Bone marrow (tissue), 2 donors: ENCODE measurements around the gene IL5RA.

Experiments used
- DNase-seq, 2 donors: peaks; one replicate each; lab custom pipeline; 2025; lab: John Stamatoyannopoulos, UW

The IL5RA gene

DNA sequence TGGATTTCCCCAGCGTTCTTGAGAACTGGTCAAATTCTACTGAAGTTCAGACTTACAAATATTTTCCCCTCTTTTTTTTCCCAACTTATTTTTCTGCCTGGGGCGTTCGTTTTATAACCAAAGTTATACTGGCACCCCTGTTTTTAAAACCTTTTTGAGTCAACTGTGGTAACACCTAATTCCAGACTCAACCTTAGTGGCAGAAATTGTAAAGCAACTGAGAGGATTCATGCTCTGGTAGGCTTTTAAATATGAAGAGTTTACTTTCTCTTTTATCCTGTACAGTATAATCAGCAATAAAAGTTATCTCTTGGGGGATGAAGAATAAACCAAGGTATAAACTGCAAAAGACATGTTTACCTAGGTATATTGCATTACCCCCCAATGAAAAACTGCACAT lies 2.3 kb downstream of the IL5RA start:
- no peak for DNase-seq

DNA sequence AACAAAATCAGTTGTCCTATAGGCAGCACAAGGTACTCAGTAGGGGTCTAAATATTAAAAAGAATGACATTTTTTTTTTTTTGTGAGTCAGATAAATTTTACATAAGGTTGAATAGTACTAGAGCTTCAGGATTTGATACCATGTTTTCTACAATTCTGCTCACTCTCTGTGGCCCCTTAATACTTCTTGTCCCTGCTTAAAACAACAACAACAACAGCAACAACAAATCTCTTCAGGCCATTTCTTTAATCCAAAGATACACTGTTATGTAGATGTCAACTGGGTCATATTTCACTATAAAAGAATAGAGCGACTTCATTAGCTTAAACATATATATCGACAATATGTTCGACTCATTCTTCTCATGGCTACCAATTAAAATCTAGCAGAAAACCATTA lies 3.0 kb downstream of the IL5RA start:
- DNase-seq: no peak

DNA sequence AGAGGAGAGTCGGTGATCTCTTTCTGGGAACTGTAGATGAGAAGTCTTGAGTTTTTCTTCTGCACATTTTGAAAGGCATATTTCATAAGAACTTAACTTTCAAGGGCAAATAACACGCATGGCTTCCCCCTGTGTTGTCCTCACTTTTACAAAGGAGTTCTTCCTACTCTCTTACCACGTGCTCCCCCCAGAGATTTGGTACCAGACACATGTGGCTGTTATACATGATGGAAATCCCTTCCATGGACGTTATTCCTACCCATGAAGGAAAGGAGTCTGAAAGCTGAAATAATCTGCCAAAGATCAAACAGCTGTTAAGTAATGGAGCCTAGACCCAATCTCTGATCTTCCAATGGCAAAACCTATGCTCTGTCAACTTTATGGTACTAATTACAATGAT lies 4.4 kb downstream of the IL5RA start:
- DNase-seq: no peak

DNA sequence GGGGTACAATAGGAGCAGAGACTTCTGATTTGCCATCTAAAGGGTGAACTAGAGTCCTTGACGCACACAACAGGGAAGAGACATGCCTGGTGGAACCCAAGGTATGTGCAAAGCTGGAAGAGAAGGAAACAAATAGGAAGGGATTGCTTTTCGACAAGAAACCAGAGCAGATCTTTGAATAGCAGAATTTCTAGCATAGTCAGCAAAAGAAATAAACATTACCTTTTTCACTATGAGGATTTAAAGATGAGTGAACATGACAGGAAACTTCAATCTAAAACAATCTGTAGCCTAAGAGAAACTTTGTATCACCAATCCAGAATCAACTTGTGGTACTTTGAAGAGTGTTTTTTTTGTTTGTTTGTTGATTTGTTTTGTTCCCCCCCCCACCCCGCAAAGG lies 4.9 kb downstream of the IL5RA start:
- no peak for DNase-seq

DNA sequence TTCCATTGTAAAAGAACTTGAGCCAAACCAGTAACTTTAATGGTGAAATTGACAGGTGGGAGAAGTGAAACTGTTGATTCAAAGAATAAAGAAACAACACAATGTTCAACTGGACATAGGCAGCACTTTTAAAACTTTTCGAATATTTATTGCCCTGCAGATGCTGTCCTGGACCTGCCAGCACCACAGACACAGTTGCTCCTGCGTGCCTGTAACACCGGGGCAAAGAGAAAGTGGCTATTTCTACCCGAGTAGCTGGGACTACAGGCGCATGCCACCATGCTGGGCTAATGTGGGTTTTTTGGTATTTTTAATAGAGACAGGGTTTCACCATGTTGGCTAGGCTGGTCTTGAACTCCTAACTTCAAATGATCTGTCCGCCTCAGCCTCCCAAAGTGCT lies 7.4 kb downstream of the IL5RA start:
- DNase-seq: no peak

DNA sequence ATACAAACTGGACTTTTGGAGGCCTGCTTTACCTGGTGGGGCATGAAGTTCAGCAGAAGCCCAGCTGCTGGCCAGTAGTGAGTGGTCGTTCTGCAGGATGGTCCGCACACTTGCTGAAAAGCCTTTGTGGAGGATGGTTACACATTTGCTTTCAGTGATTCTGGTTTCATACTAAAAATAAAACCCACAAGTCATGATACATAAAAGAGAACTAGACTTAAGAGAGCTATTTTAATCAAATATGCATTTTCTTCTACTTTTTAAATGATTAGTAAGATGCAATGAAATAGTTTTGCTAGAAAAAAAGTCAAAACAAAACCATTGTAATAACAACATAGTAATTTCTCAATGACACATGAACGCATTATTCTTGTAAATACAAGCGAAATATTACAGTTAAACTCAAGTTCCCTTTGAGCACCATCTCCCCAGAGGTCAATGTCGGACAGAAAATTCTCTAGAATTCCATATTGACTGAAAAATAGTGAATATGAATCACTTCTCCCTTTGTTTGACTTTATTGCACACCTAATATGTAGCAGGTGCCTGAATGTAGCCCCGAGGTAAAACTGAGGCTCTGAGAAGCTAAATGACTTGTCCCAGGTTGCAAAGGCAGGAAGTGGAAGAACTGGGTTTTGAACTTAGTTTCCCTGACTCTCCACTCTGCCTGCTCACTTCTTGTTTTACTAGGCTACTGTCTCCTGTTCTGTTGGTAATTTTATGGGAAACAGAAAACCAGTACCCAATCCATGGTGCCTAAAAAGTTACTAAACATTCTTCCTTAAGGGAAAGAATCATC lies 8.3 kb downstream of the IL5RA start:
- DNase-seq: no peak

DNA sequence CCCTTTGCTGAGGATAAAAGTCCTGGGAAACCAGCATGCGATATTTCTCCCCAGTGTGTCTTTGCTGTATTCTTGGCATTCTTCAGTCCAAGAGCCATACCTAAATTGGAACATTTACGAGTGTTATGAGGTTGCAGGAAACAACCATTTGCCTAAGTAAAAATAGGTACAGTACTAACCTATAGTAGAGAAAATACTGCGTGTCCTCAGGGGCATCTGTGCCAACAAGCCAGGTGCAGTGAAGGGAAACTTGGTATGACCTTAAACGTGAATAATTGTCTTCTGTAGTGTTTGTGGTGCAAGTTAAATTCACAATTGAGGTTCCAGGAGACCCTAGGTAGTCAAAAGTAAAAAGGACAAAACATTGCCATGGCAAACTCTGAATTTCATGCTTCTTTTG lies 12.2 kb downstream of the IL5RA start:
- no peak for DNase-seq

DNA sequence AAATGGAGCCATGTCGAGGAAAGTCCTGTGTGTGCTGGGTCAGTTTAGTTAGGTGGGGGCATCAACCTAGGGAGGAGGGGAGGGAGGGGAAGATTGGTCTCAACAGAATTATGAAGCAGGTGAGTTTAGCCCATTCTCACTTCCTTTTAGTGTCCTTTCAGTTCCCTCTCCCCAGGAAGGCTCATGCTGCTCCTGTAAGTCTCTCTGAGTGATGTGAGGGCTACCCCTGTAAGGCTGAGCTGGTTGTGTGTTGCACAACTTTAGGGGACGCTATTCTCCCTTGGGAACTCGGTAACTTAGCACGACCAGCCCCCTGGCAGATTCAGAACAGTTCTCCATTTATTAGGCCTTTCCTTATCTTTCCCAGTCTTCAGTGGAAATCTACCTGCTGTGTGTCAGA lies 21.2 kb downstream of the IL5RA start:
- no peak for DNase-seq

DNA sequence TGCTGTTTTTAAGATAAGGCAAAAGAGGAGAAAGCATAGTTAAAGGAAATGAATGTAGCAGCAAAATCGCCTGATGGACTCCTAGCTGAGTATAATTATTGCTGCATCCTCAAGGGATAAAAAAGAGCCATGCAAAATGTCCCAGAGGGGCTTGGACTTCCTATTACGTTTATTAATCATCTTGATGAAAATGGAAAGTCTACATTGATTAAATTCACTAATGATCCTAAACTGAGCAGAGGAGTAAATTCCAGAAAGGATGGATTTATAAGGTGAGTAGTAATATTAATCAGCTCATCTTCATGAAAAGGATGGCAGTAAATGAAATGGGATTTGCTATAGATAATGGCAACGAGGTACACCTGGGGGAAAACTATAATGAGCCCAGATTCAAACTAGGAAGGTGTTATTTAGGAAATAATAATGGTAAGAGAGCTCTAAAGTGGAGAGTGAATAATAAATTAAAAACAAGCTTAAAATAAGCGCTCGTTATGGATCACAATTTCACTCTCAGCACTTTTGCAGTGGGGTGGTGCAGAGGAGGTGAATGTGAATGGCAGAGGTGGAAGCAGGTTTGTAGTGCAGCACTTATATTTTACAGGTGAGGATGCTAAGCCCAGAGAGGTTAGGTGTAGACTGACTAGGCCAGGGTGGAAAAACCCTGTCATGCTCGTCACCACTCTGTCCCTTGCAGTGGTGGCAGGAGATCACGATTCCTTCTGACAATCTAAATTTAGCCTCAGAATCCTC lies 22.3 kb downstream of the IL5RA start:
- no peak for DNase-seq

DNA sequence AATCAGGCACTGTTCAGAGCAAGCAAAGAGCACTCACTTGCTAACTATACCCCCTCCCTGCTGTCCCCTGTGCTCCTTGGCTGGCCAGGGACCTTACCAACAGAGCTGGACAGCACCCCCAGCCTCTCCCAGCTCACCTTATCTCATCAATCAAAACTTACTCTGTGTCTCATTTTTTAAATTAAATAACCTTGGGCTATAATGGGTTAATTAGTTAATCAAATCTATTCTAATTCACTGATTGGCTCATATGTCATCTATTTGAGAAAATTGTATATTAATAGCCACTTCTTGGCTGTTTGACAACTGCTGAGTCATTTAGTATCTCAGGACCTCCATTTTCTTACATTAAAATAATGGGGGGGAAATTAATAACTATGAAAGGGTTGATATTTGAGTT lies 22.9 kb downstream of the IL5RA start:
- no peak for DNase-seq

DNA sequence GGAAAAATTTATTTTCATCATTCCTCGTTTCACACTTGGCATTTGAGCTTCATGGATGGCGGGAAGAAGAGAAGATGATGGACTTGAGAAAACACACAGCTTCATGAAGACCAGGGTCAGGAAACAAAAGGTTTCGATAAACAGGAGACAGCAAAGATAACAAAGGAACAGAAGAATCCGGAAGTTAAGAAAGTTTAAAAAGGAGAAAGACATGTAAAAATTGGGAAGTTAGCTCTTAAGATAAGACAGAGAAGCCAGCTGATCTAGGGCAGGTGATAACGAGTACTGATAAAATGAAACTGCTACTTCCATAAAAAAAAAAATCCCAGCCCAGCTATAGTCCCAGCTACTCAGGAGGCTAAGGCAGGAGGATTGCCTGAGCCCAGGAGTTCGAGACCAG lies 23.9 kb downstream of the IL5RA start:
- peak in 1 of 2 donors; percentile 5 for DNase-seq

DNA sequence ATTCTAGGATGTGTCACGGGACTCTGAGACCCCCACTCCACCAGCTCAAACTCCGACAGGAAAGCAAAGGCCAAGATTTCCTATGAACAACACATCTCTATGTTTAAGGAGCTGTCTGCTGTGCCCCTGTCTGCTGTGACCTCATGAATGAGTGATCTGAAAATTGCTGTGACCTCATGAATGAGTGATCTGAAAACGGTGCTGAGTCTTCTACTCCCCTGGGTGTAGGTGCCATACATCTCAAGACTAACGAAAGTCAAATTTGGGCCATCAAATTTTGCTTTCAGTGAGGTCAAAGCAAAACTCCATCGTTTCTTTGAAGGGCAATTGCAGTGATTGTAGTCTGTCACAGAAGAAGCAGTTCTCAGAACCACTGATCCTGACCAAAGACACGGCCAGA lies 24.4 kb downstream of the IL5RA start:
- no peak for DNase-seq

DNA sequence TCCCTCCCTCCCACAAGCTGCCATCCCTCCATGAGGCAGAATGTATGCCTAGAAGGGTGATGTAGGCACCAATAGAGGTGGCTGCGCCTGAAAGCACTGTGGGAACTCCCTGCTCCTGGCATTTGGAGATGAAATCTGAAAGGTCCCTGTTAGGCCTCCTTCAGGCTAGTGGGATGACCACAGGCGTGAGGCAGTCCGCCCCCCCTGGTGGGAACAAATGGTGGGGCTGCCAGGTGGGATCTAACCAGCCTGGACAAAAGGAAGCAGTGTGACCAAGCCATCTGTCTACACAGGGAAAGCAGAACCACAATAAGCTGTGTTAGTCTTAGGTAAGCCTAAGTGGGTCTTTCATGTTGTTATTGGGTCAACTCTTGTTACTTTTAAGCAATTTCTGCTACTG lies 25.3 kb downstream of the IL5RA start:
- no peak for DNase-seq

DNA sequence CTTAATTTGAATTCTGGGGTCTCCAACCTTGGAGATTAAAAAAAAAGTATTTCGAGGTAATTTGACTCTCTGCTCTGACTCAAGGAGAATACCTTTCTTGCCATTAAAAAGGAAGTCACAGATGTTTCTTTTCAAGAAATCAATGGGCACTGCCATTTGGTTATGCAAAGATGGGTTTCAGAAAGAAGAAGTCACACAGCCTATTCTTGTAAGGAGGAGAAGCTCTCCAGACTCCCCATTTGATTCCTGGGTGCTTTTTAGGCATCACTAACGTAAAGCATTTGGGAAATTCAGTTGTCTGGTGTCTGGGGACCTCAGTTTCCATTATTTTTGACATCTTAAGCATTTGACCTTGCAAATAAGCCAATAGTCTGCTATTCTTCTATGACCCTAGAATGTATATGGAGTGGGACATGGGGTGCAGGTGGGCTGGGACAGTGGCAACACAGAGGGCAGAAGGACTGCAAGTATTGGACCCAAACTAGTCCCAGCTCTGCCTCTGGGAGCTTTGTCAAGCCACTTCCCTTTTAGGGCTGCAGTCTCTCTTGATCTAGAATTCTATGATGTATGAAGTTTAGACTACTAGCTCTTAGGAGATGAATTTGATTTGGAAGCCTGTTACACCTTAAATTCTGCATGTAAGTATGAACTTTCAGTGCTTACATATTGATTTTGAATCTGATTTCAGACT lies 27.8 kb downstream of the IL5RA start:
- no peak for DNase-seq

DNA sequence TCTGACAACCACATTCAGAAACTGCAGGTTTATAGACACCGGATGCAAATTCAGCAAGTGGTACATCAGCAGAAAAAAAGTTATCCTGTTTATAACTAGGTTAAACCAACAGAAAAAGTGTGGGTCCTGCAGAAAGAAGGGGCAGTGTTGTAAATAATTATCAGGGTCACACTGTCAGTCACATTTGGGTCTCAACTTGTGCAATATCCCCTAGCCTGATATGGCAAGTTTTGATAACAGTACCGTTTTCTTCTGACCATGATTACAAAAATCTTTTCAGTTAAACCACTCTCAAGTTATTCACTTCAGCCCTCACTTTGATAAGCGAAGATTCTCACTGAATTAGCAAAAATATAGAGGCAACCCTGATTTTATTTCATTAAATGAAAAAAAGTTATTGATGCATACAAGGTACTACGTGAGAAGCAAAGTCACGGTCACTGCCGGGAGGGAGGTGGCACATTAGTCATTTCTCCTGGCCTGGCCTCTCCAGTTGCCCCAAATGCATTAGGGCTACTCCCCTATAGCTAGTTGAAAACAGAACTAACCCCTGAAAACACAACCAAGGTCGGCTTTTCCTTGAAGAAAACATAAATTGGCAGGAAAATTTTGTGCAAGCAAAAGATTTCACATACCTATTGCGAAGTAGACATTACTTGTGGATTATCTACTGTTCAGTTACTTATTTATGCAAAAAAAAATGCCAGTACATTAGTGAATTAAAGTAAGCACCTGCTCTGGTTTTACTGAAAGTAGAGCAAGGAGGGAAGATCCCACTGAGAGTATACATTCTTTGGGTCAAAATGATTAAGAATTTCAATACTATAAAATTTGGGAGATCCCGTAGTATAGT lies 28.6 kb downstream of the IL5RA start:
- DNase-seq: no peak

DNA sequence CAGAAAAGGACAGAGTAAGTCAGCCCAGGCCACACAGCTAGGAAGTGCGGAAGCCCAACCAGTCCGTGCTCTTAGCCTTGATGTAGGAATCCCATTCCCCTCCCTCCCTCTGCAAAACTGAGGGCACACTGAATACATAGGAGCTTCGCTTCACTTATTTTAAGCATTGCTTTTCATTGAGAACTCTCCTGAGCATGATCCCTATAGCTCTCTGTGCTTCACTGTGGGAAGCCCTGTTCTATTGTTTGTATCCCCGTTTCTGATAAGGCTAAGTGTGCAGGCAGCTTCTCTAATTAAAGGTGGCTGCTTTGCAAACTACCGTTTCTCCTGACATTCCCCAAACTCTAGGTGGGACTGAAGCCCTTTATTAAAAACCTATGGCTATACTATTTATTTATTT lies 29.9 kb downstream of the IL5RA start:
- DNase-seq: no peak

DNA sequence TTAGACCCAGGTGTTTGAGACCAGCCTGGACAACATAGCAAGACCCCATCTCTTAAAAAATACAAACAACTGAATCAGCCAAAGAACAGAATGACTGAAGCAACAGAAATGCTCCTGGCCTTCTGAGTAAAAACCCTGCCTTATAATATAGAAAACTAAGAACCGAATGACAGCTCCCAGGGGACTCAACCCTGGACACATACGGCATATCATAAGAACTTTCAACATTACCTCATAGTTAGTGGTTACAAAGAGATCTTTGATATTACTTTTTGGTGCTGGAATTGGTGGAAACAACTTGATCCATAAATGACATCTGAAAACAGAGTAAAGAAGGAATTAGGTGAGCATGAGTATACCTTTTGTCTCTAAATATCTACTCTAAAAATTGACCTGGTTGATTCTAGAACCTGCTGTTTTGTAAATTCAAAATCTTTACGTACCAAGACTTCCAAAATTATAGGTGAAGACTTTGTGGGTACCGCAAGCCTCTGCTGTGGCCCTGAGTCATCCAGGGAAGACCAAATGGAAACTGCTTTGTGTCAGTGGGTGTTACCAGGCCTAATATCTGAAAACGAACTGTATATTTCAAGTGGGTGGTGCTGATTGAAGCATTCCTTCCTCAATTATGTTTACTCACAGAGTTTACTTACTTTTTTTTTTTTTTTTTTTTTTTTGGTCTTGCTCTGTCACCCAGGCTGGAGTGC lies 35.5 kb downstream of the IL5RA start:
- DNase-seq: no peak

DNA sequence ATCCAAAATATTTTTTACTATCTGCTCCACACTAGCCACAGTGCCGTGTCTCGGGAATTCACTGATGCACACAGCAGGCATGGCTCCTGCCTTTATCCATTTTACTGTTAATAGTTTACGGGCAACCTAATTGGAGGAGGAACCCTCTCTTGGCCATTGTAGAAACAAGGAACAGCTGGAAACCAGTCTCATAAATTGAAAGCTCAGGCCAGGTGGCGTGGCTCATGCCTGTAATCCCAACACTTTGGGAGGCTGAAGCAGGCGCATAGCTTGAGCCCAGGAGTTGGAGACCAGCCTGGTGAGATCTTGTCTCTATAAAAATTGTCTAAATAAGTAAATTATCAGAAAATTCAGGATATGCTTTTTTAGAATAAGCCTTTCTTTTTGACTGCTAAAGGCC lies 39.0 kb downstream of the IL5RA start:
- DNase-seq: no peak

DNA sequence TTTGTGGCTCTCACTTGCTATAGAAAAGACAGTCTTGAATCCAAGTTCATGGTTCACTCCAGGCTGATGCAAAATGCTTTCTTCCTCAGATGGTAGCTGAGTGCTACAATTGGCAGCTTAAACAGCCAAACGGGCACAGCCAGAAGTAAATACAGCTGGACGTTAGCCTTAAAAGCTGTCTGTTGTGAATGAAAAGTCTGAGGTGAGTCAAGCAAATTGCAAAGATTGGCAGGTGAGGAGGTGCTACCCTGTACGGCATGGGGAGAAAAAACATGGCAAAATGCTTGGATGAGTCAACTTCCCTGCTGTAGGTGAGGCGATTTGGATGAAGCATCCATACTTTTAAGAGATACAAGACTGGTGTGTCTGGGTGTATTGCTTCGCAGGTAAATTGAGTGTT lies 40.5 kb downstream of the IL5RA start:
- no peak for DNase-seq

DNA sequence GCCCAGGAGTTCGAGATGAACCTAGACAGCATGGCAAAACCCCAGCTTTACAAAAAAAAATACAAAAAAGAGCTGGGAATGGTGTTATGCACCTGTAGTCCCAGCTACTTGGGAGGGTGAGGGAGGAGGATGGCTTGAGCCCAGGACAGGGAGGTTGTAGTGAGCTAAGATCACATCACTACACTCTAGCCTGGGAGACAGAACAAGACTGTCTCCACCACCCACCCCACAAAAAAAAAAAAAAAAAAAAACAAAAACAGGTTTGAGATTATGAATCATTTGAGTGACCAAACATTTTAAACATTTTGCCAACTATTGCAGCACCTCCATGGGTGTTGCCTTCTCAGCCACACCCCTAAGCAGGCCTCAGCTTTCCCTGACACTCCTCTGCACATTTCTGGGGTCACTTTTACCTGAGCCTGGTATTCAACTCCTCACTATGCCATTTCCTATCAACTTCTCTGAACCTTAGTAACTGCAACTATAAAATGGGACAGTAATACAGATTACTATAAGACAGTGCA lies 41.8 kb downstream of the IL5RA start:
- no peak for DNase-seq

DNA sequence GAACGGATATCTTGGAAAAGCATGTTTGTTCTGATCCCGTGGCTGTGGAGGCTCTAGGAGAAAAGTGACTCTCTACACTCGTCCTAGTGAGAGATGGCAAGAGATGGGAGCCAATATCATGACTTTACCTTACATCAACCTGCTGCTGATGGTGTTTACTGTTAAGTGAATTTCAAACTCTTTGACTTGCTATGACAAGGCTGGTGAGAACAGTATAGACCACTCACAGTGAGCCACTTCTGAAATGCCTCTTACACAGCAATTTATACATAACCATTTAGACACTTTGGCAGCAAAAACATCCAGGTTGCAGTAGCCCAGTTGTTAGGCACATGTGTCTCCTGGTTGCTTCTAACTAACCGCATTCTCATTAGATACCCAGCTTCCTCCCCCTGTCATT lies 43.3 kb downstream of the IL5RA start:
- DNase-seq: no peak
